HG03565 (cell line): ENCODE measurements around the gene SHC2.

Experiments
- ATAC-seq: cut with Tn5 transposase; IDR thresholded peaks from one replicate; pipeline ENCODE4 v1.9.1; 2021; ENCODE audit warnings: mild to moderate bottlenecking, moderate library complexity; ENCODE audit not compliant: unreplicated experiment

Gene SHC2

GRCh38 chr19:472005-472858, 11.4 kb upstream of the SHC2 start:
- no peak for ATAC-seq

- ATAC-seq: no peak
These were observed 9.9 kb upstream of the SHC2 start for GRCh38 chr19:470701-471100.

GRCh38 chr19:469833-470232, 9.0 kb upstream of the SHC2 start:
- ATAC-seq: no peak

GRCh38 chr19:468587-469256, 7.9 kb upstream of the SHC2 start:
- no peak for ATAC-seq

GRCh38 chr19:467554-467953, 6.7 kb upstream of the SHC2 start:
- no peak for ATAC-seq

GRCh38 chr19:465056-465816, 4.4 kb upstream of the SHC2 start:
- no peak for ATAC-seq

- ATAC-seq: no peak
These were observed 3.3 kb upstream of the SHC2 start for GRCh38 chr19:464208-464545.

GRCh38 chr19:463483-464207, 2.8 kb upstream of the SHC2 start:
- ATAC-seq: no peak

GRCh38 chr19:461721-462551, 1.1 kb upstream of the SHC2 start:
- ATAC-seq: no peak

- no peak for ATAC-seq
These were observed 915 bp downstream of the SHC2 start for GRCh38 chr19:459724-460511.

GRCh38 chr19:458091-459042, 2.5 kb downstream of the SHC2 start:
- no peak for ATAC-seq

GRCh38 chr19:457636-458035, 3.2 kb downstream of the SHC2 start:
- ATAC-seq: no peak

GRCh38 chr19:456547-457110, 4.2 kb downstream of the SHC2 start:
- ATAC-seq: no peak

GRCh38 chr19:455851-456546, 4.8 kb downstream of the SHC2 start:
- no peak for ATAC-seq

- no peak for ATAC-seq
These were observed 5.7 kb downstream of the SHC2 start for GRCh38 chr19:455031-455705.

GRCh38 chr19:453606-454005, 7.2 kb downstream of the SHC2 start:
- no peak for ATAC-seq

- no peak for ATAC-seq
These were observed 8.0 kb downstream of the SHC2 start for GRCh38 chr19:452829-453228.
